Activated CD4-positive, alpha-beta memory T cell treated with anti-CD3 and anti-CD28 coated beads for 36 hours (primary cell): Measurements from ENCODE around the gene SPHKAP. TPM values are rescaled to one million over a fixed set of nuclear protein-coding genes. Genes with fewer than 3 reads are reported as not detected.
"Not testable (repeated sequence)": the region's sequence is repeated elsewhere in the genome, so short reads cannot be mapped to it uniquely, and the experiment has no call there.

Experiments
- CTCF ChIA-PET: fragments of 350-600 bp; sonication (Branson Sonifier 250); formaldehyde crosslinking; loops from one replicate; lab custom pipeline; 2021; ENCODE audit warnings: antibody characterized with exemption, inconsistent platforms; lab: Charles Lee
- POLR2A ChIA-PET: fragments of 350-600 bp; sonication (Branson Sonifier 250); formaldehyde crosslinking; loops from one replicate; lab custom pipeline; 2021; ENCODE audit warnings: antibody characterized with exemption; lab: Charles Lee
- DNase-seq: peaks from one replicate; pipeline ENCODE4 v3.0.0-alpha.2; 2020
- H3K27ac Mint-ChIP-seq: one replicate; pipeline ENCODE4 v1.8.0; 2021; ENCODE audit warnings: mixed read lengths
- H3K27me3 Mint-ChIP-seq: one replicate; pipeline ENCODE4 v1.8.0; 2021; ENCODE audit warnings: mixed read lengths
- H3K36me3 Mint-ChIP-seq: one replicate; pipeline ENCODE4 v1.8.0; 2021; ENCODE audit warnings: mixed read lengths
- H3K4me1 Mint-ChIP-seq: one replicate; pipeline ENCODE4 v1.8.0; 2021; ENCODE audit warnings: low read depth, mixed read lengths
- H3K4me3 Mint-ChIP-seq: one replicate; pipeline ENCODE4 v1.8.0; 2021; ENCODE audit warnings: mild to moderate bottlenecking, mixed read lengths
- H3K9me3 Mint-ChIP-seq: one replicate; pipeline ENCODE4 v1.8.0; 2021; ENCODE audit warnings: mixed read lengths
- intact Hi-C: fragments of 100-400 bp; cut with micrococcal nuclease; formaldehyde crosslinking; loops from one replicate; pipeline ENCODE4 v1.15.1; 2023
- total RNA-seq, 2 experiments: library from RNA; stranded (reverse); gene quantifications; one replicate each; pipeline ENCODE4 v1.2.3, GENCODE V29; 2021

Gene SPHKAP
- total RNA-seq, 2 experiments from 2014 or later = not detected

- Mint-ChIP-seq H3K27me3 (no peaks in the 10 kb centered on the region), H3K9me3 (no peaks in the 10 kb centered on the region), H3K27ac (no peak overlapping the region), H3K36me3 (no peaks in the 10 kb centered on the region), H3K4me3 (no peak overlapping the region), H3K4me1 (no peaks in the 10 kb centered on the region)
- DNase-seq = no peak
- POLR2A ChIA-PET = no interaction called here
- intact Hi-C loops = no loop called here
- CTCF ChIA-PET = no interaction called here
Measured at GRCh38 chr2:227971619-227972230, 209.8 kb downstream of the SPHKAP start.

DNA sequence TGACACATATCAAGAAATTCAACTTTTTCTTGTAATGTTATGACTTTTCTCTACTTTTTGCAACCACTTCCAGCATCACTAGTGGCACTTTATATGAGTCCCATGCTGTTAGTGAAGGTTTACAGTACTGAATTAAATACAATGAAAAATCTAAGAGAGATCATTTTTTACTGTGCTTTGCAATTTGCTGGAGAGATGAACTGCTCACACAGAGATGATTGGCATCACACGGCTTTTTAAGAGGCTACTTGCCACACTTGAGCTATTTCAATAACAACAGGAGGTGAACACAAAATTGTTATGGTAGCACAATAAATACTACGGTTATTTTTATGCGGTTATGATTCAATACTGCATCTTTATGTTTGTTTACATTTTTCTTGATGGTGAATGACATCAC is 221.2 kb downstream of the SPHKAP start:
- DNase-seq = no peak
- H3K36me3 Mint-ChIP-seq = no peaks in the 10 kb centered on the region
- no peak overlapping the region for H3K4me3 Mint-ChIP-seq
- CTCF ChIA-PET = interaction anchor here (0.8 kb wide), 1 partner anchor 69 kb away, joined by 4 read pairs; no protein-coding TSS in a partner anchor
- H3K27ac Mint-ChIP-seq = no peak overlapping the region
- no peaks in the 10 kb centered on the region for H3K4me1 Mint-ChIP-seq
- peaks cover 4% of the 10 kb centered on the region for H3K9me3 Mint-ChIP-seq
- POLR2A ChIA-PET = no interaction called here
- intact Hi-C loops = no loop called here
- H3K27me3 Mint-ChIP-seq = no peaks in the 10 kb centered on the region

DNA sequence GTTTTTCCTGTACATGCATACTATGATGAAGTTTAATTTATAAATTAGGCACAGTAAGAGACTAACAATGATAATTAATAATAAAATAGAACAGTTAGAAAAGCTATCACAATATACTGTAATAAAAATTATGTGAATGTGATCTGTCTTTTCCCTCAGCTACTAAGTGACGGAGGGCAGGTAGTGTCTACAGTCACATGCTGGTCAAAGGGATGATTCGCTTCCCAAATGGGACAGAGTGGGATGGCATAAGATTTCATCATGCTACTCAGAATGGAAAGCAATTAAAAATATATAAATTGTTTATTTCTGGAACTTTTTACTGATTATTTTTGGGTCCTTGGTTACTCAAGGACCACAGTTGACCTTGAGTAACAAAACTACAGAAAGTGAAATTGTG is 238.5 kb downstream of the SPHKAP start:
- H3K9me3 Mint-ChIP-seq = no peaks in the 10 kb centered on the region
- no peaks in the 10 kb centered on the region for H3K36me3 Mint-ChIP-seq
- no peak overlapping the region for H3K27ac Mint-ChIP-seq
- DNase-seq = no peak
- intact Hi-C loops = no loop called here
- ChIA-PET CTCF (no interaction called here), POLR2A (no interaction called here)
- peaks cover 7% of the 10 kb centered on the region for H3K27me3 Mint-ChIP-seq
- no peaks in the 10 kb centered on the region for H3K4me1 Mint-ChIP-seq
- no peak overlapping the region for H3K4me3 Mint-ChIP-seq

DNA sequence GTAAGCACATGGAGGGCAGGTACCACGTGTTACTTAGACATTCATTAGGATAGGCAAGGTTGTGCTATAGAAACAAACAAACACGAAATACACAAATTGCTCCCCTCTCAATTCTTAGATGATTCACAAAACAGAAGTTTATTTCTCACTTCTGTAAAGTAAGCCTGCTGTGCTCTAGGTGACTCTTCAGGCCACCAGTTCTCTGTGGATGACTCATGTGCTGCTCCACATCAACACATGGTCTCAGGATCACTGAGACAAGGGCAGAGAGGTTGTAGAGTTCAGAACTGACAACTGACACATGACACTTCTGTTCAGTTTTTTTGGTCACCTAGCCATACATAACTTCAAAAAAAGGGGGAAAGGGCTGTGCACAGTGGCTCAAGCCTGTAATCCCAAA is 239.5 kb downstream of the SPHKAP start:
- no peaks in the 10 kb centered on the region for H3K4me1 Mint-ChIP-seq
- no peak for DNase-seq
- H3K4me3 Mint-ChIP-seq = no peak overlapping the region
- no peaks in the 10 kb centered on the region for H3K36me3 Mint-ChIP-seq
- POLR2A ChIA-PET = no interaction called here
- H3K9me3 Mint-ChIP-seq = no peaks in the 10 kb centered on the region
- intact Hi-C loops = no loop called here
- CTCF ChIA-PET = no interaction called here
- H3K27me3 Mint-ChIP-seq = peaks cover 7% of the 10 kb centered on the region
- H3K27ac Mint-ChIP-seq = no peak overlapping the region

DNA sequence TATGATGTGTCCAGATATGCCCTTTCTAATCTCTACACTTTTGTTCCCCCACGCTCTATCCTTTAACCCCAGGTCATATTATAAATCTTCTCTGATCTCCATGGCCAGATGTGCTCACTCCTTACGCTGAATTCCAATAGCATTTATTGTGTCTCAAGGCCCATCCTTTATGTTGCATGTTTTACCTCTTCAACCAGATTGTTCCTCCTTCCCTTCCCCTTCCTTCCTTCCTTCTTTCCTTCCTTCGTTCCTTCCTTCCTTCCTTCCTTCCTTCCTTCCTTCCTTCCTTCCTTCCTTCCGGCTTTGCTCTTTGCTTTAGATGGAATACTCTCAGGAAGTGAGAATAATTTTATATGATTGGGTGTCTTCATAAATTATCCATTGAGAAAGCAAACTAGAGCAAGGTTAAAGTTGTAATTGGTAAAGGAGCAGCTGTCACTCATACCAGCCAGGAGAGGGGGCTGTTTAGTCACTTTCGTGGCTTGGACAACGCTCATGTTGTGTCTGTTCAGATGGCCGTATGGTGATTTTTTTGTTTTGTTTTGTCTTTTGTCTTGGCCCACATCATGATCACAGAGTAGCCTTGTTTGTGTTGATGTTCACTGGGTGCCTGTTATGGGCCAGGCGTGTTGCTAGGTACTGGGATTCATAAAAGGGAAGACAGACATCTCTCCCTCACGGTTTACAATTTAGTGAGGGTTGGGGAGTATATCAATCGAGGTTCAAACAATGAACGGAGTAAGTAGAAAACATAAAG is 242.0 kb downstream of the SPHKAP start:
- no peak for DNase-seq
- peaks cover 11% of the 10 kb centered on the region for H3K27me3 Mint-ChIP-seq
- no peaks in the 10 kb centered on the region for H3K9me3 Mint-ChIP-seq
- H3K4me1 Mint-ChIP-seq = no peaks in the 10 kb centered on the region
- CTCF ChIA-PET = no interaction called here
- H3K4me3 Mint-ChIP-seq = no peak overlapping the region
- intact Hi-C loops = no loop called here
- no peaks in the 10 kb centered on the region for H3K36me3 Mint-ChIP-seq
- no peak overlapping the region for H3K27ac Mint-ChIP-seq
- POLR2A ChIA-PET = no interaction called here

DNA sequence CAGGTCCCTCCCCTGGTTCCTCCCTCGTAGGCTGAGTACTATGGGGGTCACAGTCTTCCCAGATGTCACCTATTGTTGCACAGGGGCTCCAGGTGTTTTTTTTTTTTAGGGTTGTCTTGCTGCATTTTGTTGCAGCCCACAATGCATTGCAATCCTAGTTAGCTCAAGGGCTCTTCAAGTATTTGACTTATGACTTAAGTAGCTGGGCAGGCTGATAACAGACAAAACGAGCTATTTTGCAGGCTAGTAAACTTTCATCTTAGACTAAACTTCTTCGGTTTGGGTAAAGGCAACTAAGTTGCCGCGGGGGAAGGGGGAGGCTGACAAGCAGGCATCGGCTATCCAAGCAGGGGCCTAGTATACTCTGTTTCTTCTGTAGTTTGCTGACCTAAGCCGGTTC is 245.2 kb downstream of the SPHKAP start:
- H3K27ac Mint-ChIP-seq, CTCF ChIA-PET, POLR2A ChIA-PET, H3K4me1 Mint-ChIP-seq, H3K27me3 Mint-ChIP-seq, H3K4me3 Mint-ChIP-seq, H3K9me3 Mint-ChIP-seq, DNase-seq, intact Hi-C loops, H3K36me3 Mint-ChIP-seq: not testable (repeated sequence)

DNA sequence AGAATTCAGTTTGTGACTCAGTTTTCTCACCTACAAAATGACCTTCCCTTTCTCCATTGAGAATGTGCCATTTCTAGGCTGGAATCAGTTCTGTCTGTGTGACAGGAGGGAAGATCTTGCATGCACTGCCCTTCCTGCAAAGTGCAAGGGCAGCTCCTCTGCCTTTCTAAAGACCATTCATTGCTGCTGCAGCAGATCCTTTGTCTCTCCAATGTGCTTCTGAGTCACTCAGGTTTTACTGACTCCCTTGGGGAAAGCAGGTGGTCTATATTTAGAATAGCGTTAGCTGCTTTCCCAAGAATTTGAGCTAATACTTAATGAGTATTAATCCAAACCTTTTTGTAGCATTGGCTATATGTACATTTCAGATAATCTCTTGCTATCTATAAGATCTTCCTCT is 247.6 kb downstream of the SPHKAP start:
- ChIA-PET CTCF (no interaction called here), POLR2A (no interaction called here)
- intact Hi-C loops = no loop called here
- peaks cover 5% of the 10 kb centered on the region for H3K27me3 Mint-ChIP-seq
- no peak overlapping the region for H3K27ac Mint-ChIP-seq
- no peaks in the 10 kb centered on the region for H3K9me3 Mint-ChIP-seq
- H3K4me3 Mint-ChIP-seq = no peak overlapping the region
- no peak for DNase-seq
- no peaks in the 10 kb centered on the region for H3K4me1 Mint-ChIP-seq
- H3K36me3 Mint-ChIP-seq = no peaks in the 10 kb centered on the region

GRCh38 chr2:227932403-227932802 is 249.1 kb downstream of the SPHKAP start:
- peaks cover 5% of the 10 kb centered on the region for H3K27me3 Mint-ChIP-seq
- no peak overlapping the region for H3K27ac Mint-ChIP-seq
- ChIA-PET POLR2A (no interaction called here), CTCF (no interaction called here)
- no peak overlapping the region for H3K4me3 Mint-ChIP-seq
- DNase-seq = no peak
- intact Hi-C loops = no loop called here
- H3K9me3 Mint-ChIP-seq = peaks cover 5% of the 10 kb centered on the region
- H3K36me3 Mint-ChIP-seq = no peaks in the 10 kb centered on the region
- H3K4me1 Mint-ChIP-seq = no peaks in the 10 kb centered on the region

DNA sequence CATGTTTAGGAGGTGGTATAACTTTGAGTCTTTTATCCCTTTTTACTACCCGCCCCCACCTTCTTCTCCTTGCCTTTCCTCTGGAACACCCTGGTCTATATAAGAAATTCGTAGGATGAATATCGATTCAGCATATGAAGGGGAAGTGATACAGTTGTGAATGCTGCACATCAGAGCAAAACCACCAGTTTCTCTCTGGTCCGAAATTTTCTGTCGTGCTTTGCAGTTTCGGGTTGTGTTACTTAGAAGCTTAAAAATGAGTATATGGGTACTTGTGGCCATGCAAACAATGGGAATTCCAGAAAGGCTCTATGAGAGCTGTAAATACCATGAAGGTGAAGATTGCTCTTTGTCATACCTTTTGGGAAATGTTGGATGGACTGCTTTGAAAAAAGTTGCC is 249.5 kb downstream of the SPHKAP start:
- Mint-ChIP-seq H3K9me3 (peaks cover 8% of the 10 kb centered on the region), H3K4me1 (no peaks in the 10 kb centered on the region), H3K4me3 (no peak overlapping the region), H3K27ac (no peak overlapping the region), H3K36me3 (no peaks in the 10 kb centered on the region), H3K27me3 (peaks cover 5% of the 10 kb centered on the region)
- ChIA-PET POLR2A (no interaction called here), CTCF (no interaction called here)
- intact Hi-C loops = no loop called here
- DNase-seq = no peak
